Stimulated activated CD4-positive, alpha-beta T cell treated with anti-CD3 and anti-CD28 coated beads, Interleukin-2, amount 100 ng/mL, for 24 hours (primary cell): ENCODE results near the gene LIPM.
"Not testable (repeated sequence)": the region's sequence is repeated elsewhere in the genome, so short reads cannot be mapped to it uniquely, and the experiment has no call there.

Source experiments
- DNase-seq, 2 donors: peaks; one replicate each; pipeline ENCODE4 v3.0.0-alpha.2; 2020

LIPM gene

DNA sequence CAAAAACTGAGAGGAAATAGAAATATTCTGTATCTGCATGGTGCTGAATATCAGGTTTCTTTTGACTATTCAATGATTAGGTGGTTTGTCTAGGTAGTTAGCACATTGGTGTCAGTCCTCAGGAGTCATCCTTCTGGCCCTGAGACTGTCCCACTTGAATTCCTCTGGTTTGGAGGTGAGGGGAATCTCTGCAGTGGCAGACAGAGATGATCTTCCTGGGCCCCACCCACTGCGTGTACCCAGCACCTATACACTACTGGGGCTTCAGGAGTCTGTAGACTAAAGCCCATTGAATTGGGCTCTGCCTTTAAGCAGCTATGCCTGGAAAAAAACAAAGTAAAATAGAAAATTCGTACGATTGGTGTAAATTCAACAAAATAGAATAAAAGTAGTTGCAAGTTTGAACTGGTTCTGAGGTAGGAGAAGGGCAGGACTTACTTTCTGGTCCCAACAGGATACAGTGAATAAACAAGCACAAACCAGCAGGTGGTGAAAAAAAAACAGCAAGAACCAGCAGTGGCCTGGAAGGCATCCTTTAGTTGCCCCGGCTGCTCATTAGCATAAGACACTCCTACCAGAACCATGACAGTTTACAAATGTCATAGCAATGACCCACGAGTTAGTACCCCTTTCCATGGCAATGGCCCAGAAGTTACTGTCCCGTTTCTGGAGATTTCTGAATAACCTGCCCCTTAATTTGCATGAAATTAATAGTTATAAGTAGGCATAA, 1.7 kb downstream of the LIPM start:
- DNase-seq, result no peak

DNA sequence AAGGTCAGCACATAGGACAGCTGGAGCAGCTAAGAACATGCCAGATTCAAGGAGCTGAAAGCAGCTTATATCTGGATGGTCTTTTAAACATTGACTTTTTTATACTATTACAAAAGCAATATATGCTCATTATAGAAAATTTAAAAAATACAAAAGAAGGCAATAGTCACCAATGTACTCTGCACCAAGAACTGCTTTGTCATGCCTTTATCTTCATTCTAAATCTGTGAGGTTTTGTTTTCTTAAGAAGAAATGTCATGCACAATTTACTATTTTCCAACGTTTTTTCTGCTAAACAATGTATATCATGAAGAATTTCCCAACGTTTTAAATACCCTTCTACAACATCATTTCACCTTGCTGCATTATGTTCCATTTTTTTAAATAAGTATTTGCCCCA, 2.8 kb downstream of the LIPM start:
- no peak for DNase-seq

DNA sequence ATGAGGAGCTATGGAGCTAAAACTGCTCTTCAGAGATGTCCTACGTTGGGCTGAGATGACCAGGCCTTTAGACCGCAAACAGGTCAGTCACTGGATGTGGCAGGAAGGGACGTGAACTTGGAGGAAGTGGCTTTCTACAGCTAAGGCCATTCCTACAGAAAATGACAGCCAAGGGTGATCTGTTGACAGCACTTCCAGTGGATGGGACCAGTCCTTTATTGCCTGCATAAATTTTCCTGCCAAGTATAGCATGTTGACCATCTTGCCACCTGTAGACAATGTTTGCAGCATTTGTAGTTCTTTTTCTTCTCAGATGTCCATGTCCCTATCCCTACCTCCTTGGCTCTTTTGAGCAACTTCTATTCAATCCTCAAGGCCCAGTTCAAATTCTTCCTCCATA, 3.4 kb downstream of the LIPM start:
- DNase-seq, result no peak

DNA sequence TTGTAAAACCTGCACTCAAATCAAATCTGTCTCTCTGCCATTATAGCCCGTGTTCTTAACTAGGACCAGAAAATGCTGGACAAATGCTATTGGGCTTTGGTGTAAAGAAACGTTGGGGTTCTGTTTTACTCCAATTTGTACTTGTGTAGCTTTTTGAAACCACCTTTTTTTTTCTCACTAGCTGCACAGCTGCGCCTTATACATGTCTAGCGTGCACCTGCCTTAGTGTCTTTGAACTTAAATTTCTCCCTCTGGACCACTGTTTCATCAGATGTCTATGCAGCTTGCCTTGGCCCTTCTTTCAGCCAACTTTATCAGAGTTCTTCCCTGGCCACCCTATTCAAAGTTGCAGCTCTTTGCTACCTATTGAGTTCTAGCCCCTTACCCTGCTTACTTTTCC, 7.1 kb downstream of the LIPM start:
- no peak for DNase-seq

DNA sequence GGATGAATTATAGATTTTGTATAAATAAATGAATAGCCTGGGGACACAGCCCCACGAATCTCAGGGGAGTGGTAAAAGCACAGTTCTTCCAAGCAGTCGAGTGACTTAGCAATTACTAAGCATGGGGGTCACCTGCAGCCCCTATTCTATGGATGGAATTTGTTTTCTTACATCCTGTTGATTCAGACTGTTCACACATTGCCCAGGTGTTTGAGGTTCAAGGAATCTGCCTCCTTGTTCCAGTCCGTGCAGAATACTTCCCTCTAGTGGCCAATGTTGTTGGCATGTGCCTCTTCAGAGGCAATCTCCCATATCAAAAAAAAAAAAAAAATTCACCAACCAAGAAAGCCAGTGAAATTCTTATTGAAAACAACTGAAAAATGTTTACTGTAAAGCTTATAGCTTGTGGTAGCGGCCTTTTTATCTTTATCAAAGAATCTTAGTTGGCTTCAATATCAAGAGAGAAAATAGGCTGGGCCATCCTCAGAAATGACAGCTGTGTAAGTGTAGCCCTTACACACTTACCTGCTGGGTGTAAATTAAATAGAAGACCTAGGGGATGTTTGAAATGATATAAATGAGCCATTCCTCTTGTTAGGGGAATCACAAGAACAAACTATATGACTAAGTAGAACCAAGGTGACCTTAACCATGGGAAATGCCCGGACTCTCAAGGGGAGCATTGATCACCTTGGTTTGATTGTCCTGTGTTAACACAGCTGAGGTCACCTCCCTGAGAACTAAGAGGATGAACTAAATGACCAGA, 7.8 kb downstream of the LIPM start:
- DNase-seq, result no peak

DNA sequence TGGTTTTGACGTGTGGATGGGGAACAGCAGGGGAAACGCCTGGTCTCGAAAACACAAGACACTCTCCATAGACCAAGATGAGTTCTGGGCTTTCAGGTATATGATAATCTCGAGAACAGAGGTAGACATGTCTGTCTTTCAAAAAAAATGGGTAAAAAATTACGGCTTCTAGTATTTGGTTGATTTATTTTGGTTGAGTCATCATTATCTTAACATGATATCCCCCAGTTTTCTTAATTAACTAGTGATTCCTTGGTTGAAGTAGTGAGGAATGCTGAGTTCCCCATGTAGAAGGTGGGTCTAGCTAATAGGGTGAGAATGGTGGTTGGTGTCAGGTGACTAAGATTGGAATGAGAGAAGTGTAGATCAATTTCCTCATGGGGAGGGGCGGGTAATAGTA, 10.7 kb downstream of the LIPM start:
- no peak for DNase-seq

DNA sequence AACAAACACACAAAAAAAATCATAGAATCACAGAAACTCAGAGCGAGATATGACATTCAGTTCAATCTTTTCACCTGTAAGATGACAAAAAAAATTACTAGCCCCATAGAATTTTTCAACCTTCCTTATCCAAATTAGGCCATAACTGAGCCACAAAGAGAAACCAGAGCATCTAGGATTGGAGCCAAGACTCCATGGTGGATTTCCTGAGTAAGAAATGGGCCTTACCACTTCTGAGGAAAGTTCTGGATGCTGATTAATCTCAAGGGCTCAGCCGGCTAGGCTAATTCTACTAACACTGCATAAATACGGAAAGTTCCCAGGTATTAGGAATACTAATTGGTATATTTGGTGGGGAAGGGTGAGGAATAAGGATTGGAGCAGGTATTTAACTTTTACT, 16.8 kb downstream of the LIPM start:
- DNase-seq, result no peak

DNA sequence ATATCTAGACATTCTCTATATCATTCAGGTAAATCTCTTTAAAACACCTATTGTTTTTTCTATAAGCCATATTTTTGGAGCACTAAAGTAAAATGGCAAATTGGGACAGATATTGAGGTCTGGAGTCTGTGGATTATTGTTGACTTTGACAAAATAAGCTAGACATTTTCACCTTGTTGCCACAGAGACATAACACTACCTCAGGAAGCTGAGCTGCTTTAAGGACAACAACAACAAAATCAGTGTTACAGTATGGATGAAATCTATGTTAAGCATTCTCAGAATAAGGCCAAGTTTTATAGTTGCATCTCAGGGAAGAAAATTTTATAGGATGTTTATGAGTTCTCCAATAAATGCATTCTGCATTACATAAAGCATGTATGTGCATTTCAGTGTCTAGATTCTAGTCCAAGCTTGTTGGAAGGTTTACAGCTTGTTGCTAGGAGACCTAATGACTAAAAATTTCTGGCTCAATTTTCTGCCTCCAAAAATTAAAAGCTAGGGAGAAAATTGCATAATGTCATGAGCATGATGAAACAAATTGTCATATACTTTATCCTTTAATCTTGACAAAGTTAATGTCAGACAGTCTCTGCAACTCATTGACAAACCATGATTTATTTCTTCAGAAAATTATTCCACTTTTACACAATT, 18.3 kb downstream of the LIPM start:
- no peak for DNase-seq

DNA sequence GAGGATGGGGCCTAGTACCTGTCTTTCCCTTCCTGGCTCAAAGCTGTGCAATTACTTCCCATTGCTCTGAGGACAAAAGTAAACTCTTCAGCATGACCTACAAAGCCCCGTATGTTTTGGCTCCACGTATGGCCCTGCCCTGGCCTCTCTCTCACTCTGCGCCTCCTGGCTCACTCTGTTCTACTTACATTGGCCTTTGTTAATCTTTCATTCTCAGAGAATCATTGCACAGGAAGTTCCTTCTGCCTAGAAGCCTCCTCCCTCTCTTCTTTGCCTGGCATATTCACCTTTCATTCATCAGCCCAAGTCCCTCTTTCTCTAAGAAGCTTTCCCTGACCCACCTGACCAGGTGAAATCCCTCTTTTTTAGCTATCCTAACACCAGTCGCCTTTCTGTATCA, 23.9 kb downstream of the LIPM start:
- no peak for DNase-seq

DNA sequence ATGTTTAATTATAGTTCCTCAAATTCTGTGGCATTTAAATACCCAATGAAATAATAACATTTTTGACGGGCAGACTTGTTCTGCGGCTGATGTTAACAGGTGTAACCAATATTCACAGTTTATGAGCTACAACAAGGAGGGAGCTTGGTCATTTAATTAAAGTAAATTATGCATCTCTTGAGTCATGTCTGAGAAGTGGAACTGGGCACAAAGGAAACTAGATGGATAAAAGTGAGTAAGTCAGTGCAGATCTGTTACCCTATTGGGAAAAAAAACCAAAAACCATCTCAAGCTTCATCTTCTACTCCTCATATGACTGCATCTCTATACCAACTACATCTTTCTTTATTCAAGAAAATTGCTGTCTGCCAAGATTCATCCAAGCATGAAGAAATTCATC, 25.1 kb downstream of the LIPM start:
- no peak for DNase-seq

DNA sequence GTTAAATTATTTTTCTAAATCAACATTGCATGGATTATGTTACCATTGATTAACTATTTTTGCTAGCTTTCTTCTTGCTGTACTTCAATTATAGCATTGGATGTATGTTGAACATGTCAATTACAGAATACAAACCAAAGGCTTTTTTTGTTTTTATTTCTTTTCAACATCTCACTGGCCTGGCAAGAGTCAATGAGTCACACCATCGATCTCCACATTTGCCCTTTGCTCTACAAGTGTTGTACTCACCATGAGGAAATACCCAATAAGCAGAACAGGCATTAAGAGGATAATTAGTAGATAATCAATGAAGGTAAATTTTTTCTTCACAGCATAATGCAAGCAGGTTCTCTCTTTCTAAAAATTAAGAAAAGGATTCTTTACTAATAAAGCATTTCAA, 25.8 kb downstream of the LIPM start:
- no peak for DNase-seq

DNA sequence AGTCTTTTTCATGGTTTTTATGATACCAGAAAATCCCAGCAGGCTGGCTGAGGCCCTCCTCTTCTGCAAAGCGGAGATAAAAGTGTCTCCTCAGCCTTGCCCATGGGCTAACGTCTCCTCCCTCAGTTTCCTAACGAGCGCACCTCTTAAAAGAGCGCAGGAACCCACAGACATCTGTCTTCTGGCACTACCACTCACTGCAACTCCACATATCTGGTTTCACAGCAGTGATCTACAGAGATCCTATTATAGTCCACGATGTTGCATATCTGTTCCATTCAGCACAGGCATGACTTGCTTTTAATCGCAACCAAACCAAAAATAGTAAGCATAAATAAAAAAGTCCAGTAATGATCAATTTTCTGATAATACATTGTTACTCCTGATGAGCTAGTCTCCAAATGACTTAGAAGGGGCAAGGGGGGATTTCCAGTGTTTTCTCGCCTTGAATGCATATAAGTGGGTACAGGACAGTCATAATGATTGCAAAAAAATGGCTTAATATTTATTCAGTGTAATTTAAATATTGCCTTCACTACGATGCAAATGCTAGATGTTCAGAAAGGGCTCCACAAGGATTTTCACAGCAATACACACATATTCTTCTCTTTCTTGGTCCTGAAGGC, 28.2 kb downstream of the LIPM start:
- no peak for DNase-seq

DNA sequence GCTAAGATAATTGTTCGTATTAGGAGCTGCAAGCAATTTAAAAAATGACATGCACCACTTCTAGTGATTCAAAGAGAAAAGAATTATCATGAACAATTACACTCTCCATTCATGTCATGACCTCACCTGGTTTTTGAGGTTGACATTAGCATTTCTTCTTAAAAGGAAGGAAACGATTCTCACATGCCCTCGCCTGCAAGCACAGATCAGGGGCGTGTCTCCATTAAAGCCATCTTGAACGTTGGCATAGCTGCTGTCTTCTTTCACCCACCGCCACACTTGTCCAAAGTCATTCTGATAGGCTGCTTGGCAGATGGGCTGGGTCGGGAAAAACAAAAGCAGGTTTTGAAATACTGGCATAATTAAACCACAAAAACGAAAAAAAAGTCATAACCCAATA, 29.2 kb downstream of the LIPM start:
- DNase-seq, result peak; percentile 31 to 42

DNA sequence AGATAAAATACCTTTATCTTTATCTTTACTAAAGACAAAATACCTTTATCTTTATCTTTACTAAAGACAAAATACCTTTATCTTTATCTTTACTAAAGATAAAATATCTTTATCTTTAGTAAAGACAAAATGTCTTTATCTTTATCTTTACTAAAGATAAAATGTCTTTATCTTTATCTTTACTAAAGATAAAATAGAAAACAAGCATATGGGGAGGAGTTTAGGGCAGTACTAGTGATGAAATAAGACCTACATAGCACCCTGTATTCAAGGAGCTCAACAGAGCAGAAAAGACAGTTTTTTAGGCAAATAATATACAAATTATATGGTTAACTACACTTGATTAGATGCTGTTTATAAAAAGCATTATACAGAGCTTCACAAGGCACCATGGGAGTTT, 29.8 kb downstream of the LIPM start:
- DNase-seq, result no peak

DNA sequence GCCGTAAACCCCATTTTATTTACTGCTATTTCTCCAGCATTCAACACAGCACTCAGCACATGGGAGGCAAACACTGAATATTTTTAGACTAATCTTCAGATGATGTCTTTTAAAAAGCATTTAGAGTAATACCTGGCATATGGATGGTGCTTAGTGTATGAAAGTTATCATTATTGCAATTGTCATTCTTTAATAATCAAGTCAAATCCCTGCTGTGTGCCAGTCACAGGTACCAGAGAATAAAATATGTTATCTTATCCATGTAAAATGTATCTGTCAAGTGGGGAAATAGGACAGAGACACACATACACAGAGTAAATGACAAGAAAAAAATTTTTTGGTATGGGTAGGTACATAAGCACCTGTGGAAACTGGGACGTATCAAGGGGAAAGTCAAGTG, 30.6 kb downstream of the LIPM start:
- no peak for DNase-seq

DNA sequence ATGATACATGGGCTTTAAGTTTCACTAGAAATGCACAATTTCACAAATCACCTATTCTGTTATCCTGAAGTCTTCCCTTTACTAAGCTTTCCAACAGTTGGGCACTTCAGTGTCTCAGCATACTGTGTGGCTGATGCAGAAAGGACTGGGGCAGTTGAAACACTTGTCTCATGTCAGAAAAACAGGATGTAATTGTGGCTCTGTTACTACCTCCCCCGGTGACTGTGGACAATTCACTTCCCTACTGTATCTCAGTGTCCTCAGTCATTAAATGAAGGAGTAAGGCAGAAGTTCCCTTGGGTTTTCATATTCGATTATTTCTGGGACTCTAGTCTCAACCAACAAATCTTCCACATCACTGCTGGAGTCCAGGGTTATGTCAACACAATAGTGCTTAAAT, 31.2 kb downstream of the LIPM start:
- DNase-seq, result no peak

DNA sequence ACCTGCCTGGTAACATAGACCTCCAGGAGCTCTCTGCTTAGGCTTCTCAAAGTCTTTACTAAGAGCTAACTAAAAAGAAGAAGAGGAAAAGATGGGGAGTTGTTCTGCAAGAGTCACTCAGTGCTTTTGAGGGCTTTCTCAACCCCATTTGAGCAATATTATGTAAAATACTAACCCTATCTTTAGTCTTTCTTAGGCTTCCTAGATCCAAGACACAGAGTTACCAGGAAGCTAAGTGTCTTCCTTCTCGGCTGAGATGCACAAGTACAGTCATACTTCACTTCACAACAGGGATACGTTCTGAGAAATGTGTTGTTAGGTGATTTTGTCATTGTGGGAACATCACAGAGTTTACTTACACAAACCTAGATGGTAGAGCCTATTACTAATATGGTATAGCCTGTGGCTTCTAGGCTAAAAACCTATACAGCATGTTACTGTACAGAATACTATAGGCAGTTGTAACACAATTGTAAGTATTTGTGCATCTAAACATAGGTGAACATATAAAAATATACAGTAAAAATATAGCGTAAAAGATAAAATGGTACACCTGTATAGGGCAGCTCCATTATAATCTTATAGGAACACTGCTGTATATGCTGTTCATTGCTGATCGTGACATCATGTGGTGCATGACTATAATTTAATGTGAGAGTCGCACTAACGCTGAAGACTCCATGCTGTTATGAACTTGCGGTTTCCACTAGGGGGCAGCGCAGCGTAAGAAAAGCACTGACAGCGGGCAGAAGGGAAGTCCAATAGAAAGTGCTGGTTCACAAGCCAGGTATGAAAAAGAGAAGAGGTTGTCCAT, 32.8 kb downstream of the LIPM start:
- DNase-seq, result peak; percentile 91

DNA sequence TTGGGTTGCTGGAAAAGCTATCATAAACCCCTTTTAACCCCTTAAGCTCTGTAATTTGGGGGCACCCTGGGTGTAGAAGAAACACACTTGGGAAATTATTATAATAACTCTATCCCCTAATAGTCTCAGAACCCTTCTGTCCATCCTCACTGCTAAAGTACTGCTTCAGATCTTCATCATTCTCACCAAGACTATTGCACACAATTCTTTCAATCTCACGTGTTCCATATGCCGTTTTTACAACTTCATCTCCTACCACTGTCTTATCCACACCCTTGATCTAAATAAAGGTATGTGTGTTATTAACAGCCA, 33.3 kb downstream of the LIPM start:
- no peak for DNase-seq

DNA sequence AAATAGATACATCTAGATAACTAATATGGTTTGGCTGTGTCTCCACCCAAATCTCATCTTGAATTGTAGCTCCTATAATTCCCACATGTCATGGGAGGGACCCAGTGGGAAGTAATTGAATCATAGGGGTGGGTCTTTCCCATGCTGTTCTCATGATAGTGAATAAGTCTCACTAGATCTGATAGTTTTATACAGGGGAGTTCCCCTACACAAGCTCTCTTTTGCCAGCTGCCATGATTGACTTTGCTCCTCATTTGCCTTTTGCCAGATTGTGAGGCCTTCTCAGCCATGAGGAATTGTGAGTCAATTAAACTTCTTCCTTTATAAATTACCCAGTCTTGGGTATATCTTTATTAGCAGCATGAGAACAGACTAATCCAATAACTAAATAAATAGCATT, 35.1 kb downstream of the LIPM start:
- DNase-seq, result not testable (repeated sequence)

DNA sequence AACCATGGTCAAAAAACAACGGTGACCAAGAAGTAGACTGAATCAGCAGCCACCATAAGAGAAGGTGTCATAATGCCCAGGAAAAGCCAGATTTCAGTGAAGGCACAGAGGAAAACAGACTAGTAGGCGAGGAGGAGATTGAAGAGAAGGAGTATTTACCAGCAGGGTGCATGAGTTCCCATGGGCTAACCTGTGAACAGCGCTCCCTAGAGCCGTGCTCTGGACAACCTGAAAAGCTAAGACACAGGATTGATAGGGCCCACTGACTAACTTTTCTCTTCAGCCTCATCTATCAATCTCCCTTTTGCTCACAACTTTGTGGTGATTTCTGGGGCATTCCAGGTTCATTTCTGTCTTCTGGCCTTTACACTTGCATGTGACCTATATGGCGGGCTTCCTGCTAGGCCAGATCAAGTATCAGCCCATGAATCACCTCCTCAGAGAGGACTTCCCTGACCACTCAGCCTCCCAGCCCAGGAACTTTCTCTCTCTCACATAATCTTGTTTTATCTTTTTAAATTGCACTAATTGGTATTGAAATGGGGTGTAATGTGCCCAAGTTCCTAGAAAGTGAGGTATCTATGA, 36.3 kb downstream of the LIPM start:
- no peak for DNase-seq

DNA sequence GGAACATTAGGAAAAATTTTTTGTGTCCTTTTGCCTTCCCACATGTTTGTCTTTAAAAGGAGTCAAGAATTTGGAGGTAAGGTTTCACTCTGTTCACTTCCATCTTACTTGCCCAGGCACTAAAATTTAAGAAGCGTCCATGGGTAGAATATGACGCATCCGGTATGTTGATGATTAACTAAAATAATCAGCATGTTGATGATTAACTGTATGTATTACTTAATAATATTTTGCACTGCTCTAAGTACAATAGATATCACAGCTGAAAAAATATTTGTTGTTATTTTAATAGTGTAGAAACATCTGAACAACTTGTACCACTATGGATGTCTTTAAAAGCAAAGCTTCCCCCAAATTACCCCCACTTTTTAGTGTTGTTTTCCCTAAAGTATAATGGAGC, 37.6 kb downstream of the LIPM start:
- no peak for DNase-seq

DNA sequence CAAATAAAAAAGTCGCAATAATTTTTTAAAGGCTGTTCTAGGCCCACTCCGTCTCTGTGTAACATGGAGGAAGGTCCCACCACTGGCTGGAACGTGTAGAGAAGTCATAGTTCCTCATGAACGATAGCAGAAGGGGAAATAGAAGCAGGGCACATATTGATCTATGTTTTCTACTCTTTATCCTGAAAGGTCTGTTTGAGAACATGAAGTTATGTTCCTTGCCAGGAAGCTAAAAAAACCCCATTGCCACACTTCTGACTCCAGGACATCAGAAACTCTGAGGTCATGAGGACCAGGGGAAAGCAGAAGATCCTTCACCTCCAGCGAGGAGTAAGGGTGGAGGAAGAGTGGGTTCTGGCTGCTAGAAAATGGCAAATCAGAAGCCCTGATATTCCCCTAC, 38.4 kb downstream of the LIPM start:
- DNase-seq, result no peak
